Common myeloid progenitor, CD34-positive (primary cell): ENCODE measurements around the gene DCUN1D1.
A peak's percentile ranks its signal among the peaks of the same experiment; 100 is the strongest.

Source experiments
- CTCF ChIA-PET: fragments of 350-600 bp; sonication (Branson Sonifier 250); formaldehyde crosslinking; loops from one replicate; lab custom pipeline; 2021; ENCODE audit warnings: antibody characterized with exemption; lab: Charles Lee
- POLR2A ChIA-PET: fragments of 350-600 bp; sonication (Branson Sonifier 250); formaldehyde crosslinking; loops from one replicate; lab custom pipeline; 2021; ENCODE audit warnings: antibody characterized with exemption; lab: Charles Lee
- DNase-seq, 3 donors: peaks; one replicate each; pipeline versions ENCODE4 v3.0.0 to v3.0.0-alpha.2; 2013
- H3K27ac ChIP-seq, 2 experiments: 1 replicate in 1 of 2; 2 replicates in 1 of 2; pipeline ENCODE4 v1.7.0; 2013; ENCODE audit warnings: inconsistent platforms in 2 of 2, low read length in 2 of 2, mild to moderate bottlenecking in 2 of 2, low read depth in 1 of 2, moderate library complexity in 1 of 2; ENCODE audit not compliant: severe bottlenecking in 2 of 2, insufficient read depth in 1 of 2, poor library complexity in 1 of 2
- H3K27me3 ChIP-seq, 5 experiments: replicated peaks in 2 of 5; 1 replicate in 3 of 5; 2 replicates in 2 of 5; pipeline versions ENCODE4 v1.6.1 to v1.7.0; 2013; ENCODE audit warnings: low read length in 4 of 5, mild to moderate bottlenecking in 2 of 5, moderate library complexity in 2 of 5, inconsistent platforms in 1 of 5; ENCODE audit not compliant: insufficient read depth in 5 of 5, control insufficient read depth in 4 of 5
- H3K36me3 ChIP-seq, 4 experiments: 1 replicate in 2 of 4; 2 replicates in 2 of 4; pipeline versions ENCODE4 v1.6.1 to v1.7.0; 2013; ENCODE audit warnings: low read length in 3 of 4, control low read depth in 1 of 4, mild to moderate bottlenecking in 1 of 4; ENCODE audit not compliant: control insufficient read depth in 4 of 4, insufficient read depth in 4 of 4
- H3K4me1 ChIP-seq, 4 experiments: 1 replicate in 3 of 4; 2 replicates in 1 of 4; pipeline versions ENCODE4 v1.6.1 to v1.7.1; 2013; ENCODE audit warnings: low read length in 3 of 4, mild to moderate bottlenecking in 3 of 4, control low read depth in 1 of 4, inconsistent platforms in 1 of 4, moderate library complexity in 1 of 4; ENCODE audit not compliant: control insufficient read depth in 4 of 4, insufficient read depth in 4 of 4; ENCODE audit errors: control extremely low read depth in 1 of 4
- H3K4me3 ChIP-seq, 7 experiments: 1 replicate in 4 of 7; 2 replicates in 3 of 7; pipeline versions ENCODE4 v1.5.1 to v1.7.0; 2013; ENCODE audit warnings: mild to moderate bottlenecking in 7 of 7, low read length in 6 of 7, moderate library complexity in 6 of 7, inconsistent platforms in 2 of 7, low read depth in 2 of 7, control low read depth in 1 of 7; ENCODE audit not compliant: insufficient read depth in 4 of 7, control insufficient read depth in 1 of 7; ENCODE audit errors: extremely low read depth in 1 of 7
- H3K9me3 ChIP-seq, 5 experiments: 1 replicate in 4 of 5; 2 replicates in 1 of 5; pipeline versions ENCODE4 v1.6.1 to v1.7.1; 2013; ENCODE audit warnings: low read length in 4 of 5, mild to moderate bottlenecking in 2 of 5, inconsistent platforms in 1 of 5, low read depth in 1 of 5, moderate library complexity in 1 of 5; ENCODE audit not compliant: control insufficient read depth in 4 of 5, insufficient read depth in 2 of 5; ENCODE audit errors: control extremely low read depth in 1 of 5
- WGBS: methylation state at CpG from one replicate; pipeline ENCODE4 v1.1.5; 2013; ENCODE audit not compliant: insufficient coverage; 5-methylcytosine and 5-hydroxymethylcytosine counted together

Gene DCUN1D1

GRCh38 chr3:182912474-182912873 is 67.9 kb downstream of the DCUN1D1 start:
- Histone ChIP-seq H3K27me3 (no peaks in the 10 kb centered on the region), H3K4me3 (no peak overlapping the region), H3K36me3 (peaks cover 2 to 3% (median 3%) of the 10 kb centered on the region in 4 experiments), H3K9me3 (no peaks in the 10 kb centered on the region), H3K4me1 (peaks cover 9 to 15% (median 12%) of the 10 kb centered on the region in 4 experiments), H3K27ac (no peak overlapping the region)
- DNase-seq = no peak
- ChIA-PET CTCF (interaction anchor here (0.9 to 3.9 kb wide), 2 partner anchors 10 to 42 kb away, joined by 5 to 17 read pairs; no protein-coding TSS in a partner anchor), POLR2A (no interaction called here)
- WGBS = 96% methylated on average over 3 of the region's 5 CpGs

- ChIA-PET CTCF (interaction anchor here (0.6 to 3.9 kb wide), 2 partner anchors 10 to 75 kb away, joined by 5 to 17 read pairs; no protein-coding TSS in a partner anchor), POLR2A (no interaction called here)
- no peak overlapping the region for H3K27ac ChIP-seq
- H3K4me1 ChIP-seq = peaks cover 9 to 15% (median 12%) of the 10 kb centered on the region in 4 experiments
- H3K27me3 ChIP-seq = no peaks in the 10 kb centered on the region
- DNase-seq = no peak
- H3K36me3 ChIP-seq = peaks cover 2 to 3% (median 3%) of the 10 kb centered on the region in 4 experiments
- WGBS = 96% methylated on average over 5 of the region's 5 CpGs
- no peak overlapping the region for H3K4me3 ChIP-seq
- no peaks in the 10 kb centered on the region for H3K9me3 ChIP-seq
Observed at GRCh38 chr3:182911782-182912111, 68.6 kb downstream of the DCUN1D1 start.

GRCh38 chr3:182910936-182911781 is 69.2 kb downstream of the DCUN1D1 start:
- ChIA-PET CTCF (interaction anchor here (0.6 to 3.9 kb wide), 9 partner anchors 9 to 474 kb away, joined by 3 to 17 read pairs (median 5); no protein-coding TSS in a partner anchor), POLR2A (no interaction called here)
- WGBS = 85% methylated on average over 3 of the region's 5 CpGs
- Histone ChIP-seq H3K4me3 (no peak overlapping the region), H3K4me1 (peaks cover 9 to 15% (median 12%) of the 10 kb centered on the region in 4 experiments), H3K27ac (no peak overlapping the region), H3K9me3 (no peaks in the 10 kb centered on the region), H3K36me3 (peaks cover 2 to 8% (median 3%) of the 10 kb centered on the region in 4 experiments), H3K27me3 (no peaks in the 10 kb centered on the region)
- DNase-seq = no peak

- H3K27ac ChIP-seq = no peak overlapping the region
- peaks cover 5 to 10% (median 8%) of the 10 kb centered on the region in 4 experiments for H3K4me1 ChIP-seq
- WGBS = 89% methylated on average over 2 of the region's 5 CpGs
- H3K9me3 ChIP-seq = no peaks in the 10 kb centered on the region
- H3K4me3 ChIP-seq = no peak overlapping the region
- peak; percentile 28 to 58 (median 51) for DNase-seq
- ChIA-PET CTCF (interaction anchor here (0.6 to 3.9 kb wide), 12 partner anchors 7 to 476 kb away, joined by 3 to 17 read pairs (median 4); no protein-coding TSS in a partner anchor), POLR2A (interaction anchor here (0.6 kb wide), 1 partner anchor 279 kb away, joined by 6 read pairs; no protein-coding TSS in a partner anchor)
- no peaks in the 10 kb centered on the region for H3K27me3 ChIP-seq
- H3K36me3 ChIP-seq = peaks cover 2 to 14% (median 7%) of the 10 kb centered on the region in 4 experiments
Observed at GRCh38 chr3:182909318-182910040, 70.9 kb downstream of the DCUN1D1 start.

GRCh38 chr3:182908471-182908870 is 71.9 kb downstream of the DCUN1D1 start:
- no CpG with 5 or more reads among the region's 1 CpG for WGBS
- Histone ChIP-seq H3K27me3 (no peaks in the 10 kb centered on the region), H3K27ac (no peak overlapping the region), H3K4me1 (peaks cover 0 to 6% (median 0%) of the 10 kb centered on the region in 4 experiments), H3K36me3 (peaks cover 4 to 20% (median 7%) of the 10 kb centered on the region in 4 experiments), H3K4me3 (no peak overlapping the region), H3K9me3 (no peaks in the 10 kb centered on the region)
- ChIA-PET CTCF (interaction anchor here (1.1 to 1.8 kb wide), 4 partner anchors 9 to 119 kb away, joined by 3 to 7 read pairs (median 5); no protein-coding TSS in a partner anchor), POLR2A (interaction anchor here (0.5 kb wide), 1 partner anchor 208 kb away, joined by 4 read pairs; no protein-coding TSS in a partner anchor)
- DNase-seq = no peak

GRCh38 chr3:182906036-182906435 is 74.3 kb downstream of the DCUN1D1 start:
- POLR2A ChIA-PET = no interaction called here

More at GRCh38 chr3:182906036-182906435, 74.3 kb downstream of the DCUN1D1 start:
- Histone ChIP-seq H3K4me3 (no peak overlapping the region), H3K27me3 (no peaks in the 10 kb centered on the region), H3K9me3 (no peaks in the 10 kb centered on the region), H3K27ac (no peak overlapping the region), H3K36me3 (peaks cover 3 to 28% (median 8%) of the 10 kb centered on the region in 4 experiments), H3K4me1 (peaks cover 0 to 2% (median 0%) of the 10 kb centered on the region in 4 experiments)
- WGBS = 100% methylated on average over 1 of the region's 1 CpG
- DNase-seq = no peak
- CTCF ChIA-PET = interaction anchor here (1.4 kb wide), 1 partner anchor 52 kb away, joined by 3 read pairs; no protein-coding TSS in a partner anchor
